ENCODE data around the gene SLC25A30.
"Not testable (repeated sequence)": the region's sequence is repeated elsewhere in the genome, so short reads cannot be mapped to it uniquely, and the experiment has no call there.

SLC25A30 gene

GRCh38 chr13:45388664-45389063, 29.5 kb downstream of the SLC25A30 start:
- no peak for DNase-seq

DNA sequence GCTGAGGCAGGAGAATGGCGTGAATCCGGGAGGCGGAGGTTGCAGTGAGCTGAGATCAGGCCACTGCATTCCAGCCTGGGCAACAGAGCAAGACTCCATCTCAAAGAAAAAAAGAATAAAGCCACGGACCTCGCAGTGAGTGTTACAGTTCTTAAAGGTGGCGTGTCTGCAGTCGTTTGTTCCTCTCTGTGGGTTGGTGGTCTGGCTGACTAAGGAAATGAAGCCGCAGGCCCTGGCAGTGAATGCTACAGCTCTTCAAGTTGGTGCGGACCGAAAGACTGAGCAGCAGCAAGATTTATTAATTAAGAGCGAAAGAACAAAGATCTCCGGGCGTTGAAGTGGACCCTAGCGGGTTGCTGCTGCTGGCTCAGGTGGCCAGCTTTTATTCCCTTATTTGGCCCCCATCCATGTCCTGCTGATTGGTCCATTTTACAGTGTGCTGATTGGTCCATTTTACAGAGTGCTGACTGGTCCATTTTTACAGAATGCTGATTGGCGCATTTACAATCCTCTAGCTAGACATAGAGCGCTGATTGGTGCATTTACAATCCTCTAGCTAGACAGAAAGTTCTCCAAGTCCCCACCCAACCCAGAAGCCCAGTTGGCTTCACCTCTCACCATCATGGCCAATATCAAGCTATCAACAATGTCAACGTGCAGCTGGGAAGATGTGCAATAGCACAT, 31.1 kb downstream of the SLC25A30 start:
- DNase-seq, result not testable (repeated sequence)

- DNase-seq, result no peak
These were observed 32.1 kb downstream of the SLC25A30 start for GRCh38 chr13:45385907-45386553.

GRCh38 chr13:45385320-45385719, 32.9 kb downstream of the SLC25A30 start:
- DNase-seq, result no peak

DNA sequence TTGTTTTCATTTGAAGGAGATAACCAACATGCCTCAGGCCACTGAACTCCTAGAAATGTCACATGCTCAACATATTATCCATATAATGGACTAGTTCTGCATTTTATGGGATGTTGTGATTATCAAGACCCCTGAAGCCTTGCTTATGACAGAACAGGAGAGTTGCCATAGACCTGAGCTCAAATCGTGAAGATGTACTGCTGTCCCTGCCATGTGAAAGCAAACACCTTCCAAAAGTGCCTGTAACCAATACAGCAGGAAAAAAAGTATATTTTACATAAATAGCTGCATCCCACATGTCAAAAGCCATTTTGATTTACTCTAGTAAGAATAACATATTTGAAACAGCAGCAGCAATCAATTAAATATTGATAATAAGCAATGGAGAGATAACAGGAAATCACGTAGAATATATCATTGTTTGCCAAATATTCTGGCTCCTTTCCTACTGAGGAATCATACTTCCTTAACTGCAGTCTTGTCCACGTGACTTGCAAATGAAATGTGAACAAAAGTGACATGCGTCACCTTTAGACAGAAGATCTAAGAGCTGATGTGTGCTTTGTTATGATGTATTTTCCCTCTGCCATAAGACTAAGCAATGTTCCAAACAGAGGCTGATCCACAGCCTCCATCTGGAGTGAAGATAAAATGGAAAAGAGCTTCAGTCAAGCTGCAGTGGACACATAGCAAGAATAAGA, 33.5 kb downstream of the SLC25A30 start:
- no peak for DNase-seq

DNA sequence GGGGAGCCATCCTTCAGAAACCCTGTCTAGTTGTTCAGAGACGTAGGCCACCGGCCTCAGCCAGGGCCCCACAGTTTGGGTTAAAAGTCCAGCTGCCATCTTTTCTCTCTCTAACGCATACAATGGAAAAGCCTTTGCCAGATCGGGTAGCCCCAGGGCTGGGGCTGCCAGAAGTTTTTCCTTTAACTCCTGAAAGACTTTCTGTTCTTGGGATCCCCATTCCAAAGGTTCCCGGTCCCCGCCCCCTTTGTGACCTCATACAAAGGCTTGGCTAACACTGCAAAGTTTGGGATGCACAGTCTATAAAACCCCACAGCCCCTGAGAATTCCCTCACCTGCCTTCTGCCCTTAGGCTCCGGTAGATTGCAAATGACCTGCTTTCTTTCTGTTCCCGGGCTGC, 35.4 kb downstream of the SLC25A30 start:
- not testable (repeated sequence) for DNase-seq

GRCh38 chr13:45381196-45381595, 37.0 kb downstream of the SLC25A30 start:
- DNase-seq, result no peak

- DNase-seq, result not testable (repeated sequence)
These were observed 37.5 kb downstream of the SLC25A30 start for GRCh38 chr13:45380708-45381107.

GRCh38 chr13:45379516-45379915, 38.7 kb downstream of the SLC25A30 start:
- not testable (repeated sequence) for DNase-seq

- not testable (repeated sequence) for DNase-seq
These were observed 39.4 kb downstream of the SLC25A30 start for GRCh38 chr13:45378786-45379185.

DNA sequence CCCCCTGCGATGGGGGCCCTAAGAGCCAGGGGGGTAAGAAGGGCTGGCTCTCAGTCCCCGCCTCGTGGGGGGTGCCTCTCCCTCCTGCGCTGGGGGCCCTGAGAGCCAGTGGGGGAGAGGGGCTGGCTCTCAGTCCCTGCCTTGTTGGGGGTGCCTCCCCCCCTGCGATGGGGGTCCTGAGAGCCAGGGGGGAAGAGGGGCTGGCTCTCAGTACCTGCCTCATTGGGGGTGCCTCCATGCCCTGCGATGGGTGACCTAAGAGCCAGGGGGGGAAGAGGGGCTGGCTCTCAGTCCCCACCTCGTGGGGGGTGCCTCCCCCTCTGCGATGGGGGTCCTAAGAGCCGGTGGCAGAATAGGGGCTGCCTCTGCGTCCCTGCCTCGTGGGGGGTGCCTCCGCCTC, 40.9 kb downstream of the SLC25A30 start:
- not testable (repeated sequence) for DNase-seq

GRCh38 chr13:45376651-45377050, 41.5 kb downstream of the SLC25A30 start:
- DNase-seq, result not testable (repeated sequence)

GRCh38 chr13:45374917-45375316, 43.3 kb downstream of the SLC25A30 start:
- no peak for DNase-seq

DNA sequence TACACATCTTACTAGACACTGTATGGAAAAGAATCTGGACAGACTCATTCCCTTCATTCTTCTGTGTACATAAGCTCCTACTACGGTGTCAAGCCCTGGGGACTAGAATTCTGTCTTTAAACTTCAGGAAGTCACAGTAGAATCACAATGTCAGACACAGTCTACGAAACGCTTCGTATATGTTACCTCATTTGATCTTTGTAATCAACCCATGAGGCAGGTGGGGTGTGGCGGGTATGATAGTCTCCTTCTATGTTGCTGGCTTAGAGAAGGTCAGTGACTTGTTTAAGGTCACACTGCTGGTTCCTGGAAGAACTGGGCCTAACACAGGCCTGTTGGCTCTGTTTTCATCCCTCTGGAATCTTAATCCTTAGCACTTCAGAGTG, 45.0 kb downstream of the SLC25A30 start:
- no peak for DNase-seq

GRCh38 chr13:45372189-45373161, 45.7 kb downstream of the SLC25A30 start:
- no peak for DNase-seq

- peak; percentile 56 for DNase-seq
These were observed 47.2 kb downstream of the SLC25A30 start for GRCh38 chr13:45370922-45371406.

DNA sequence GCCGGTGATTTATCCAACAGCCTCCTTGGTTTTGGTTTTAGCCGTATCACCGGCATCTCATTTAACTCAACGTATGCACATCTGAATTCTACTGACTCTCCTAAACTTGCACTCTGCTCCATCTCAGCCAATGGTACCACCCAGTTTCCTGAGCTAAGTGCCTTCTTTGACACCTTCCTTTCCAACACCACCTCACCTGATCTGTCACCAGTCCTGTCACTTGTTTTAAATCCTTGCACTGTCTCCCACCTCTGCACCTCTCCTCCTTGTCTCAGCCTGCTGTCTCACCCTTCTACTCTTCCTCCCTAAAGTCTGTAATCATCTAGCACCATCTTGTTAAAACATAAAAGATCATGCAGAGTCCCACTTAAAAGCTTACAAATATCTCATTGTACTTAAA, 49.1 kb downstream of the SLC25A30 start:
- DNase-seq, result no peak

- DNase-seq, result no peak
These were observed 49.6 kb downstream of the SLC25A30 start for GRCh38 chr13:45368571-45368970.

GRCh38 chr13:45368005-45368404, 50.2 kb downstream of the SLC25A30 start:
- DNase-seq, result no peak

GRCh38 chr13:45367358-45367757, 50.8 kb downstream of the SLC25A30 start:
- DNase-seq, result peak; percentile 93

DNA sequence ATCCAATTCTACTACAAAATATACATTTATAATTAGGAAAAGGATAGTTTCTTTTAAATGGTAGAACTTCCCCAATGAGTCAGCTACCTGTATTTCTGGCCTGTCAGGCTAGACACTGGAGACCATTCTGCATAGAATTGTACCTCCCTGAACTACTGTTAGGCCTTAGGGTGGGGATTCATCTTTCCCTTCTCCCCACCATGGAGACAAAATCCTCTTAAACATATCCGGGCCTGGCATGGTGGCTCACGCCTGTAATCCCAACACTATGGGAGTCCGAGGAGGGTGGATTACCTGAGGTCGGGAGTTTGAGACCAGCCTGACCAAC, 52.7 kb downstream of the SLC25A30 start:
- no peak for DNase-seq

DNA sequence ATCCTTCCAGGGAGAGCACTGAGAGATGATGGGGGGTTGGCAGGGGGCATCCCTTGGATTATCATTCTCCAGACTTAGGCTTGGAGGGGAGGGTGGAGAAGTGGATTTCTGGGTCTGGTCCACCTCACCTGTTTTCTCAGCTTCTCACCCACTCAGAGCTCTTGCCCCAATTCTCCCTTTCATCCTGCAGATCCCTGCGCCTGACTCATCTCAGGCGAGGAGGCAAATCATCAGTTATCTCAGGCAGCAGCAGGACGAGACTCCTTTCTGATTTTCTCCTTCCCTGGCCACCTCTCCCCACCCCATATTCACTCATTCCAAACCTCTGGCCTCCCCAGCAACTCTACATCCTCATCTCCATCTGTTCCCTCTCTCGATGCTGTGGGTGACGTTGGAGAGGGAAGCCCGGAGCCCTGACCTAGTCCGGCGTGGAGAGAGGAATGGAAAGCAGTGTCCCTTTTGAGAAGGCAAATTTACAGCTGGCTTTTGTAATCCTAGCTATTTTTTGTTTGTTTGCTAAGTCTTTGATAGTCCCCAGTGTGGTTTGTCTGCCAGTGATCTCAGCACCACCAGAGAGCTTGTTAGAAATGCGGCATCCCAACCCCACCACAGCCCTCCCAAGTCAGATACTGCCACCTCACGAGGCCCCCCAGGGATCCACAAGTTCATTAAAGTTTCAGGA, 53.2 kb downstream of the SLC25A30 start:
- DNase-seq, result no peak
